CD14-positive monocyte (primary cell): ENCODE data around the gene FCHO2. TPM values are rescaled to one million over a fixed set of nuclear protein-coding genes. Genes with fewer than 3 reads are reported as not detected.

ENCODE experiments used
- DNase-seq, 3 donors: peaks; one replicate each; pipeline ENCODE4 v3.0.0-alpha.2; 2011 to 2022
- H2AFZ ChIP-seq: 2 replicates; pipeline ENCODE4 v1.6.0; 2012; ENCODE audit warnings: mild to moderate bottlenecking, low read depth, low read length, inconsistent platforms; ENCODE audit not compliant: insufficient read depth, poor library complexity, severe bottlenecking
- H3K27ac ChIP-seq, 2 donors: 1 replicate in 1 of 2; 2 replicates in 1 of 2; pipeline ENCODE4 v1.5.1; 2012 to 2013; ENCODE audit warnings: low read length in 2 of 2, control low read depth in 1 of 2, inconsistent platforms in 1 of 2, low read depth in 1 of 2, mild to moderate bottlenecking in 1 of 2
- H3K27me3 ChIP-seq, 2 donors: one replicate each; pipeline versions ENCODE4 v1.6.0 to v1.6.1; 2011 to 2013; ENCODE audit warnings: low read length in 2 of 2; ENCODE audit not compliant: control insufficient read depth in 2 of 2, insufficient read depth in 2 of 2
- H3K36me3 ChIP-seq, 2 donors: replicated peaks in 1 of 2; 1 replicate in 1 of 2; 2 replicates in 1 of 2; pipeline versions ENCODE4 v1.5.1 to v1.6.1; 2012 to 2013; ENCODE audit warnings: low read length in 2 of 2, control low read depth in 1 of 2, inconsistent platforms in 1 of 2, mild to moderate bottlenecking in 1 of 2; ENCODE audit not compliant: insufficient read depth in 2 of 2, control insufficient read depth in 1 of 2
- H3K4me1 ChIP-seq, 2 donors: 1 replicate in 1 of 2; 2 replicates in 1 of 2; pipeline versions ENCODE4 v1.5.1 to v1.6.1; 2012 to 2013; ENCODE audit warnings: low read length in 2 of 2, control low read depth in 1 of 2, inconsistent platforms in 1 of 2, mild to moderate bottlenecking in 1 of 2, moderate library complexity in 1 of 2; ENCODE audit not compliant: insufficient read depth in 2 of 2, control insufficient read depth in 1 of 2
- H3K4me2 ChIP-seq: replicated peaks from 2 replicates; pipeline ENCODE3; 2012; ENCODE audit warnings: low read length, moderate library complexity, mild to moderate bottlenecking; ENCODE audit not compliant: poor library complexity, severe bottlenecking; ENCODE audit errors: extremely low read depth
- H3K4me3 ChIP-seq, 3 experiments: fragments of 200-600 bp in 1 of 3; sonication (generic) in 1 of 3; replicated peaks in 1 of 3; 1 replicate in 2 of 3; 2 replicates in 1 of 3; pipeline ENCODE4 v1.5.1; 2011 to 2013; ENCODE audit warnings: low read length in 3 of 3, mild to moderate bottlenecking in 3 of 3, control low read depth in 2 of 3, low read depth in 2 of 3, inconsistent platforms in 1 of 3, moderate library complexity in 1 of 3
- H3K79me2 ChIP-seq: 2 replicates; pipeline ENCODE4 v1.6.0; 2012; ENCODE audit warnings: mild to moderate bottlenecking, control low read depth, inconsistent platforms, low read length, moderate library complexity; ENCODE audit not compliant: insufficient read depth
- H3K9ac ChIP-seq: 2 replicates; pipeline ENCODE4 v1.6.0; 2017; ENCODE audit warnings: low read length, mild to moderate bottlenecking; ENCODE audit not compliant: insufficient read depth, poor library complexity, severe bottlenecking
- H3K9me3 ChIP-seq, 2 donors: replicated peaks in 1 of 2; 1 replicate in 1 of 2; 2 replicates in 1 of 2; pipeline versions ENCODE4 v1.5.1 to v1.6.1; 2012 to 2013; ENCODE audit warnings: low read length in 2 of 2, control low read depth in 1 of 2; ENCODE audit not compliant: control insufficient read depth in 1 of 2, insufficient read depth in 1 of 2
- H4K20me1 ChIP-seq: 2 replicates; pipeline ENCODE4 v1.6.0; 2012; ENCODE audit warnings: mild to moderate bottlenecking, low read length, control low read depth, moderate library complexity; ENCODE audit not compliant: insufficient read depth
- H3K27ac Mint-ChIP-seq, 7 donors: one replicate each; pipeline ENCODE4 v1.8.0; 2020; ENCODE audit warnings: mild to moderate bottlenecking in 7 of 7, mixed read lengths in 7 of 7, moderate library complexity in 6 of 7, inconsistent platforms in 2 of 7
- H3K27me3 Mint-ChIP-seq, 3 donors: one replicate each; pipeline ENCODE4 v1.8.0; 2021 to 2022; ENCODE audit warnings: low read depth in 3 of 3, mild to moderate bottlenecking in 3 of 3, mixed read lengths in 3 of 3, moderate library complexity in 3 of 3, inconsistent platforms in 1 of 3
- H3K36me3 Mint-ChIP-seq, 2 donors: one replicate each; pipeline ENCODE4 v1.8.0; 2020; ENCODE audit warnings: mixed read lengths in 2 of 2, inconsistent platforms in 1 of 2, mild to moderate bottlenecking in 1 of 2
- H3K4me1 Mint-ChIP-seq: one replicate; pipeline ENCODE4 v1.8.0; 2020; ENCODE audit warnings: mild to moderate bottlenecking, mixed read lengths
- H3K4me3 Mint-ChIP-seq, 2 donors: one replicate each; pipeline ENCODE4 v1.8.0; 2020; ENCODE audit warnings: mild to moderate bottlenecking in 2 of 2, mixed read lengths in 2 of 2, moderate library complexity in 1 of 2
- H3K9me3 Mint-ChIP-seq, 7 donors: one replicate each; pipeline ENCODE4 v1.8.0; 2020 to 2022; ENCODE audit warnings: mixed read lengths in 7 of 7, mild to moderate bottlenecking in 6 of 7, moderate library complexity in 6 of 7, inconsistent platforms in 2 of 7
- CTCF ChIP-seq: fragments of 200-600 bp; IDR thresholded peaks from one replicate; pipeline ENCODE4 v1.8.0; 2022; ENCODE audit warnings: antibody characterized with exemption, mild to moderate bottlenecking
- WGBS: methylation state at CpG from one replicate; pipeline ENCODE4 v1.1.5; 2013; ENCODE audit warnings: missing lambda C conversion rate; ENCODE audit not compliant: insufficient coverage; 5-methylcytosine and 5-hydroxymethylcytosine counted together
- intact Hi-C, 2 donors: fragments of 100-400 bp; cut with micrococcal nuclease; formaldehyde crosslinking; loops; one replicate each; pipeline versions ENCODE4 v1.15.0 to v1.15.1; 2023
- polyA plus RNA-seq, 3 donors: library from polyadenylated mRNA; depleted of rRNA in 1 of 3; unstranded in 2 of 3; stranded (reverse) in 1 of 3; fragments of 300-500 nt in 2 of 3; fragments of >200 nt in 1 of 3; fragmentation: Illumina TruSeq in 2 of 3; gene quantifications; 1 replicate in 2 of 3; 2 replicates in 1 of 3; pipeline ENCODE4 v1.2.3, GENCODE V29; 2012 to 2021

Gene FCHO2
- polyA plus RNA-seq, 3 donors, result 8.3 to 10.1 (median 9.9) TPM

GRCh38 chr5:72951671-72952468 lies 4.0 kb upstream of the FCHO2 start:
- peaks cover under 1% of the 10 kb centered on the region for H4K20me1 ChIP-seq
- Mint-ChIP-seq H3K27ac (peak overlapping the region; percentile 63 to 87 (median 81)), H3K4me3 (peak overlapping the region in 1 of 2 donors; percentile 7), H3K36me3 (peaks cover 0 to 6% of the 10 kb centered on the region in 2 donors), H3K4me1 (peaks cover 38% of the 10 kb centered on the region), H3K9me3 (no peaks in the 10 kb centered on the region), H3K27me3 (peaks cover 6 to 14% (median 6%) of the 10 kb centered on the region in 3 donors)
- no peaks in the 10 kb centered on the region for H3K79me2 ChIP-seq
- H3K4me1 ChIP-seq, result peaks cover 26 to 44% of the 10 kb centered on the region in 2 donors
- no peak for TF ChIP-seq CTCF
- peak overlapping the region in 1 of 2 donors; percentile 83 for H3K27ac ChIP-seq
- H3K4me3 ChIP-seq, result peak overlapping the region in 1 of 3 experiments; percentile 44
- intact Hi-C loops, result no loop called here
- no peaks in the 10 kb centered on the region for H3K9me3 ChIP-seq
- 90% methylated on average over 2 of the region's 7 CpGs for WGBS
- H3K9ac ChIP-seq, result no peak overlapping the region
- H3K36me3 ChIP-seq, result no peaks in the 10 kb centered on the region
- peak; percentile 85 to 90 (median 89) for DNase-seq
- H3K27me3 ChIP-seq, result peaks cover 0 to 15% of the 10 kb centered on the region in 2 donors
- H3K4me2 ChIP-seq, result peak overlapping the region; percentile 44
- no peak overlapping the region for H2AFZ ChIP-seq

- H3K4me1 ChIP-seq, result peaks cover 30 to 47% of the 10 kb centered on the region in 2 donors
- peak overlapping the region in 1 of 2 donors; percentile 97 for H3K4me3 Mint-ChIP-seq
- intact Hi-C loops, result no loop called here
- H3K27me3 ChIP-seq, result peaks cover 0 to 35% of the 10 kb centered on the region in 2 donors
- H3K27ac Mint-ChIP-seq, result no peak overlapping the region
- H2AFZ ChIP-seq, result no peak overlapping the region
- H3K9ac ChIP-seq, result no peak overlapping the region
- peaks cover 7 to 17% (median 13%) of the 10 kb centered on the region in 3 donors for H3K27me3 Mint-ChIP-seq
- 89% methylated on average over 5 of the region's 7 CpGs for WGBS
- peaks cover 25% of the 10 kb centered on the region for H4K20me1 ChIP-seq
- no peak overlapping the region for H3K27ac ChIP-seq
- no peaks in the 10 kb centered on the region for H3K9me3 Mint-ChIP-seq
- TF ChIP-seq CTCF, result no peak
- H3K4me1 Mint-ChIP-seq, result peaks cover 41% of the 10 kb centered on the region
- H3K9me3 ChIP-seq, result no peaks in the 10 kb centered on the region
- peaks cover 0 to 9% of the 10 kb centered on the region in 2 donors for H3K36me3 Mint-ChIP-seq
- no peak overlapping the region for H3K4me3 ChIP-seq
- no peak overlapping the region for H3K4me2 ChIP-seq
- no peaks in the 10 kb centered on the region for H3K36me3 ChIP-seq
- no peak for DNase-seq
- peaks cover 21% of the 10 kb centered on the region for H3K79me2 ChIP-seq
These were observed 1.5 kb upstream of the FCHO2 start for GRCh38 chr5:72954389-72954788.
